Fibroblast of pulmonary artery (primary cell): Measurements from ENCODE around the gene GH2.

ENCODE experiments used
- DNase-seq: peaks from one replicate; pipeline ENCODE4 v3.0.0-alpha.2; 2010; ENCODE audit warnings: low read depth
- H3K4me3 ChIP-seq: replicated peaks from 2 replicates; pipeline ENCODE4 v1.5.1; 2011; ENCODE audit warnings: low read depth, mild to moderate bottlenecking, control low read depth, low read length, moderate library complexity
- CTCF ChIP-seq: IDR thresholded peaks from 2 replicates; pipeline ENCODE4 v1.5.1; 2011; ENCODE audit warnings: mild to moderate bottlenecking, control low read depth, low read length, inconsistent platforms; ENCODE audit errors: missing control alignments

GH2 gene

GRCh38 chr17:63847525-63848249, 34.1 kb downstream of the GH2 start:
- no peak for DNase-seq
- TF ChIP-seq CTCF = no peak
- H3K4me3 ChIP-seq = no peak overlapping the region

DNA sequence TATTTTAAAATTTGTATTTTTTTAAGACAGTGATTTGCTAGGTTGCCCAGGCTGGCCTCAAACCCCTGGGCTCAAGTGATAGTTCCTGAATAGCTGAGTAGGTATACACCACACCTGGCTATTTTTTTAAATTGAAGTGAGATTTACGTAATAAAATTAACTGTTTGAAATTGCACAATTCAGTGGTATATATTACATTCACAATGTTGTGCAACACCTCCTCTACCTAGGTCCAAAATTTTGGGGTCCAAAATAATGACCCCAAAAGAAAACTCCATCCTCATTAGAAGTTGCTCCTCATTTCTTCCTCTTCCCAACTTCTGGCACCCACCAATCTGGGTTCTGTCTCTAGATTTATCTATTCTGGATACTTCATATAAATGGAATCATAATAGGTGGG, 36.2 kb downstream of the GH2 start:
- H3K4me3 ChIP-seq = no peak overlapping the region
- TF ChIP-seq CTCF = no peak
- DNase-seq = no peak

GRCh38 chr17:63843910-63844677, 37.6 kb downstream of the GH2 start:
- TF ChIP-seq CTCF = no peak
- peak; percentile 14 for DNase-seq
- H3K4me3 ChIP-seq = peak overlapping the region; percentile 92

DNA sequence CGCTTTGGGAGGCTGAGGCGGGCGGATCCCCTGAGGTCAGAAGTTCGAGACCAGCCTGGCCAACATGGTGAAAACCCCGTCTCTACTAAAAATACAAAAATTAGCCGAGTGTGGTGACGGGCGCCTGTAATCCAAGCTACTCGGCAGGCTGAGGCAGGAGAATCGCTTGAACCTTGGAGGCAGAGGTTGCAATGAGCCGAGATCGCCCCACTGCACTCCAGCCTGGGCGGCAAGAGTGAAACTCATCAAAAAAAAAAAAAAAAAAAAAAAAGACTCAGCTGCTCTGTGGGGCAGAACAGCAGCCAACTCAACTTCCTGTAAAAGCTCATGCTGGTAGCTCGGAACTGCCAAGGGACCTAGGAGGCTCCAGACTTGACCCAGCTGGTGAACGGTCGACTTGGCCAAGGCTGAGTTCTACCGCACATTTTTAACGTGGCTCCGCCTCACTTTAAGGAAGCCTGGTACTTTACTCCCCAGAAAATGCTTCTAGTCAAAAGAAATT, 38.3 kb downstream of the GH2 start:
- peak; percentile 93 for DNase-seq
- peak overlapping the region; percentile 92 for H3K4me3 ChIP-seq

GRCh38 chr17:63842540-63843386, 39.0 kb downstream of the GH2 start, which contains the start of gene SMARCD2:
Gene SMARCD2 (minus strand): TSS chr17:63842685. CDS start chr17:63842674, 11 bp downstream.
- H3K4me3 ChIP-seq = peak within 1 kb of the TSS; percentile 92
- DNase-seq = peak; percentile 99
- TF ChIP-seq CTCF = no peak

- no peak for TF ChIP-seq CTCF
- DNase-seq = no peak
- peak overlapping the region; percentile 92 for H3K4me3 ChIP-seq
Measured at GRCh38 chr17:63842173-63842539, 39.6 kb downstream of the GH2 start.
